Upper lobe of left lung (tissue), 6 donors: ENCODE results near the gene POLR1D. TPM values are rescaled to one million over a fixed set of nuclear protein-coding genes. Genes with fewer than 3 reads are reported as not detected.

Experiments used
- ATAC-seq, 2 donors: fragments of 200-7000 bp; cut with Tn5 transposase; one replicate each; pipeline ENCODE4 v1.9.1; 2022; ENCODE audit warnings: mild to moderate bottlenecking in 2 of 2, moderate library complexity in 2 of 2; ENCODE audit not compliant: low FRiP score in 2 of 2
- DNase-seq, 2 donors: peaks; one replicate each; pipeline ENCODE4 v3.0.0-alpha.2; 2019 to 2020
- H3K27ac ChIP-seq, 4 donors: fragments of 200-600 bp; sonication (generic); one replicate each; pipeline ENCODE4 v1.5.1; 2016 to 2019
- H3K27me3 ChIP-seq, 4 donors: fragments of 200-600 bp; sonication (generic); one replicate each; pipeline ENCODE4 v1.5.1; 2017 to 2019
- H3K36me3 ChIP-seq, 4 donors: fragments of 200-600 bp; sonication (generic); one replicate each; pipeline ENCODE4 v1.5.1; 2016 to 2019
- H3K4me1 ChIP-seq, 4 donors: fragments of 200-600 bp; sonication (generic); one replicate each; pipeline ENCODE4 v1.5.1; 2018 to 2019
- H3K4me3 ChIP-seq, 4 donors: fragments of 200-600 bp; sonication (generic); one replicate each; pipeline ENCODE4 v1.5.1; 2017 to 2019; ENCODE audit warnings: mild to moderate bottlenecking in 2 of 4, moderate library complexity in 1 of 4
- H3K9me3 ChIP-seq, 4 donors: fragments of 200-600 bp; sonication (generic); one replicate each; pipeline ENCODE4 v1.5.1; 2018 to 2019
- CTCF ChIP-seq, 6 experiments: fragments of 450-650 bp in 4 of 6; fragments of 200-600 bp in 2 of 6; sonication (generic) in 2 of 6; IDR thresholded peaks; one replicate each; pipeline ENCODE4 v1.5.1; 2016 to 2019; ENCODE audit warnings: antibody characterized with exemption in 6 of 6
- EP300 ChIP-seq, 4 donors: sonication (generic); formaldehyde crosslinking; IDR thresholded peaks; one replicate each; pipeline ENCODE4 v1.5.1; 2017; ENCODE audit warnings: antibody characterized with exemption in 4 of 4, control low read depth in 2 of 4
- POLR2A ChIP-seq, 4 donors: fragments of 450-650 bp; IDR thresholded peaks; one replicate each; pipeline ENCODE4 v1.5.1; 2016 to 2017; ENCODE audit warnings: antibody characterized with exemption in 4 of 4, mild to moderate bottlenecking in 2 of 4
- POLR2AphosphoS5 ChIP-seq, 2 donors: sonication (generic); formaldehyde crosslinking; IDR thresholded peaks; one replicate each; pipeline ENCODE4 v1.5.1; 2017; ENCODE audit warnings: antibody characterized with exemption in 2 of 2
- WGBS, 2 donors: methylation state at CpG; one replicate each; pipeline ENCODE4 v1.1.5; 2017 to 2018; 5-methylcytosine and 5-hydroxymethylcytosine counted together
- total RNA-seq, 6 donors: library from RNA; depleted of rRNA in 4 of 6; stranded (reverse); fragments of >200 nt in 4 of 6; gene quantifications; one replicate each; pipeline versions ENCODE4 v1.1.0 to v1.2.1, GENCODE V29; 2016 to 2021
- donor health status: DM: no; HTN: no; CAD: no; lungs with moderate emphysema.
- donor health status: DM: no; HTN: yes; CAD: no; lungs with severe emphysema.

The POLR1D gene
- total RNA-seq, 6 donors from 2014 or later = 99.6 to 186 (median 122) TPM

DNA sequence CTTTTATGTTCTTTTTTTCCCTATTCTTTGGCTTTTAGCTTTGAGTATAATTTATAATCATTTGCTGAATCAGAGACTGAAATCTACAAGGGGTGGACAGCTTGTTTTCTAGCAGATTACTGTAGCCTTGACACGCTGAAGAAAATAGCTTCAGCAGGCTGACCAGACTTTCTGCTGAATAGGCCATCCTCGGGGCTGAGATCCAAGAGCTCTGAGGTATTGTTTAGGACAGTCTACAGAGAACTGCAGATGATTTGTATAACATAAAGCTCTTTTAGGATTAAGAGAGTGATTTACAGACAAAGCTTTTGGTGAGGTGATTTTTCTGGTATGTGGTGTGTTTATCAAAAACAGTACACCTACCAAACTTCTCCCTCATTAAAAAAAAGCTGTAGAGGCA, 16.8 kb downstream of the POLR1D start:
- no peaks in the 10 kb centered on the region for H3K27me3 ChIP-seq
- DNase-seq (no peak), ATAC-seq (no peak)
- no peaks in the 10 kb centered on the region for H3K9me3 ChIP-seq
- no peaks in the 10 kb centered on the region for H3K36me3 ChIP-seq
- TF ChIP-seq POLR2A (IDR thresholded peaks at IDR 0.05) (no peak), POLR2AphosphoS5 (IDR thresholded peaks at IDR 0.05) (no peak), CTCF (IDR thresholded peaks at IDR 0.05) (no peak), EP300 (IDR thresholded peaks at IDR 0.05) (no peak)
- H3K4me1 ChIP-seq = peaks cover 14 to 24% (median 19%) of the 10 kb centered on the region in 4 donors
- H3K4me3 ChIP-seq = no peak overlapping the region
- 27 to 57% methylated on average over 2 of the region's 2 CpGs for WGBS, 2 donors
- H3K27ac ChIP-seq = peak overlapping the region in 2 of 4 donors; percentile 9 to 38

- Histone ChIP-seq H3K9me3 (no peaks in the 10 kb centered on the region), H3K36me3 (no peaks in the 10 kb centered on the region), H3K4me3 (no peak overlapping the region), H3K4me1 (peaks cover 17 to 25% (median 21%) of the 10 kb centered on the region in 4 donors), H3K27me3 (no peaks in the 10 kb centered on the region), H3K27ac (peak overlapping the region in 2 of 4 donors; percentile 17 to 38)
- DNase-seq (no peak), ATAC-seq (no peak)
- TF ChIP-seq POLR2AphosphoS5 (IDR thresholded peaks at IDR 0.05) (no peak), EP300 (IDR thresholded peaks at IDR 0.05) (no peak), POLR2A (IDR thresholded peaks at IDR 0.05) (no peak), CTCF (IDR thresholded peaks at IDR 0.05) (no peak)
Measured at GRCh38 chr13:27639186-27639585, 17.5 kb downstream of the POLR1D start.

- Histone ChIP-seq H3K4me3 (no peak overlapping the region), H3K27ac (no peak overlapping the region), H3K27me3 (no peaks in the 10 kb centered on the region), H3K9me3 (no peaks in the 10 kb centered on the region), H3K36me3 (no peaks in the 10 kb centered on the region), H3K4me1 (peaks cover 17 to 27% (median 23%) of the 10 kb centered on the region in 4 donors)
- WGBS, 2 donors = 85 to 91% methylated on average over 4 of the region's 4 CpGs
- DNase-seq (no peak), ATAC-seq (no peak)
- TF ChIP-seq EP300 (IDR thresholded peaks at IDR 0.05) (no peak), CTCF (IDR thresholded peaks at IDR 0.05) (no peak), POLR2A (IDR thresholded peaks at IDR 0.05) (no peak), POLR2AphosphoS5 (IDR thresholded peaks at IDR 0.05) (no peak)
Measured at GRCh38 chr13:27641711-27642502, 20.2 kb downstream of the POLR1D start.

DNA sequence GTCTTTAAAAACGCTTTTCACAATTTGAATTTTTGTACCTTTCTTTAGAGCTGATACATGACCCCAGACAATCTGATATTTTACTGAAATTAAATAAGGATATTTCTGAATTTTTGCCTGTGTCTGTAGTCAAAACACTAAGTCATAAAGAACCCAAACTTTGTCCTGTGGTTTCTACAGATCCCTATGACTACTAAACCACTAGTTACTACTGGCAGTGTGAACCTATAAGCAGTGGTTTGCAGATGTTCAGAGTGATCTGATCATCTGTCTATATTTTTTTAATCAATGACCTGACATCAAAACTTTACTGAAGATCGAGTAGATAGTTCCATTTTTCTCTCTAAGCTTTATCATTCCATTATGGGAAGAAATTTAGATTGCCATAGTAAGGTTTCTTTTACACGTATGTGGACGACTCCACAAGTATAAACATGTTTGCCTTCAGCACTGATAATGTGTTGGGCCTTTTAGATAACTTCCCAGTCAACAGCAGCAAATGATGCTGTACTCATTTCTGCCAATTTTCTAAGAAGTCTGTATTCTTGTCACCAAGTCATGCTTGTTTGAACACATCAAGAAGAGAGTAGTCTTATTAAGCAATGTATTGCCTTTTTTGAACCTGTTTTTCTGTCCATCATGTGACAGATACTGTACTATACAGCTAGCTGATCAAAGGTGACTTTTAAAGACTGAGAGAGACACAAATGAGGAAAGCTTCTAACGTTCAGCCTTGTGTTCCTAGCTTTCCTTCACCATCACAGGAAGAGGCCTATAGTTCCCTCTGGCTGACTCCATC, 21.8 kb downstream of the POLR1D start:
- peaks cover 0 to 5% (median 2%) of the 10 kb centered on the region in 4 donors for H3K36me3 ChIP-seq
- WGBS, 2 donors = 76 to 77% methylated on average over 5 of the region's 5 CpGs
- H3K4me3 ChIP-seq = no peak overlapping the region
- no peak overlapping the region for H3K27ac ChIP-seq
- no peak for ATAC-seq
- no peak for TF ChIP-seq EP300 (IDR thresholded peaks at IDR 0.05)
- H3K27me3 ChIP-seq = no peaks in the 10 kb centered on the region
- no peaks in the 10 kb centered on the region for H3K9me3 ChIP-seq
- peaks cover 15 to 22% (median 16%) of the 10 kb centered on the region in 4 donors for H3K4me1 ChIP-seq
- no peak for DNase-seq

DNA sequence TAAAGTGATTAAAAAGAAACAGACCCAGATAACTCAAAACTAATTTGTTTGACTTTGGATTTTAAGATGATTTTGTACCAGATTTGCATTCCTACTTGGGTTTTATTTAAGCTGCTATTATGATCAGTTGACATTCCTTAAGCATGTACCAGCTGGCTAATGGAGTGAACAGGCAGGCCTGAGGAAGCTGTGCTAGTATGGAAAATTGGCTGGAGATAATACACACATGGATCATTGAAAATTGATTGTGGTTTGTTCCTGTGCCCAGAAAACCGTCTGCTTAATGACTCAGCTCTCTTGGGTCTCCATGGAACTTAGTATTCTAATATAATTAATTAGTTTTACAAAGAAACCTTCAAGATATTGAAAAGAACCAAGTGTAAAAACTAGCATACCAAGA, 22.6 kb downstream of the POLR1D start:
- H3K36me3 ChIP-seq = peaks cover 6 to 12% (median 10%) of the 10 kb centered on the region in 4 donors
- WGBS, 2 donors = 22 to 27% methylated on average over 1 of the region's 1 CpG
- TF ChIP-seq POLR2A (IDR thresholded peaks at IDR 0.05) (no peak), EP300 (IDR thresholded peaks at IDR 0.05) (no peak), CTCF (IDR thresholded peaks at IDR 0.05) (no peak), POLR2AphosphoS5 (IDR thresholded peaks at IDR 0.05) (no peak)
- ATAC-seq = peak in 1 of 2 donors; percentile 82
- DNase-seq = no peak
- peaks cover 9 to 14% (median 11%) of the 10 kb centered on the region in 4 donors for H3K4me1 ChIP-seq
- no peaks in the 10 kb centered on the region for H3K27me3 ChIP-seq
- no peak overlapping the region for H3K4me3 ChIP-seq
- no peaks in the 10 kb centered on the region for H3K9me3 ChIP-seq
- H3K27ac ChIP-seq = no peak overlapping the region
